DOHH2 (cell line): Measurements from ENCODE around the gene TDRD12.

Experiments
- CTCF ChIP-seq: fragments of 200-600 bp; sonication (generic); IDR thresholded peaks from one replicate; pipeline ENCODE4 v1.5.1; 2014; ENCODE audit warnings: antibody characterized with exemption, mild to moderate bottlenecking, low read depth, low read length; ENCODE audit not compliant: poor library complexity, severe bottlenecking
- EZH2phosphoT487 ChIP-seq: fragments of 200-600 bp; sonication (generic); IDR thresholded peaks from 2 replicates; pipeline ENCODE4 v1.6.1; 2017; ENCODE audit warnings: borderline replicate concordance, mild to moderate bottlenecking, antibody characterized with exemption, low read length, moderate library complexity, mixed read lengths

DNA sequence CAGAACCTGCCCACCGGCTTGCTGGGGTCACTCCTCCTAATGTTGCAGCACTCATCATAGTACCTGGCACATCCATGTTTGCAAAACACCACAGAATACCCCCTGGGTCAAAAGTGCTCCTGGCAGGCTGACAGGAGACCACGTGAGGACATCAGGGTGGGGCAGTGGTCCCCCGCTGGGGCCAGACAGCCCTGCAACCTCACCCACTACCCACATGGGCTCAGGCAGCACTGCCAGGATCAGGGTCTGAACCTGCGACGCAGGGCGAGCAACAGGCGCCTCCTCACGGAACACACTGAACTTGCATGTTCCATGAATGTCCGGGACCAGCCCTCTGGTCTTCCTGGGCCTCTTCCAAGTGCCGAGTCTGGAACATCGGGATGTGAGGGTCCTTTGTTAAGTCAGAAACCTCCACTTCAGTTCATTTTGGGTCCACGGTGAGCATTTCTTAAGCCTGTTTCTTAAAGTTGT, 151.4 kb downstream of the TDRD12 start:
- TF ChIP-seq CTCF (no peak), EZH2phosphoT487 (no peak)
